HG02885 (cell line): ENCODE results near the gene RBMS1.

Source experiments
- ATAC-seq: cut with Tn5 transposase; IDR thresholded peaks from one replicate; pipeline ENCODE4 v1.9.1; 2021; ENCODE audit warnings: mild to moderate bottlenecking; ENCODE audit not compliant: unreplicated experiment, poor library complexity

Gene RBMS1

GRCh38 chr2:160268151-160268781 is 225.3 kb downstream of the RBMS1 start:
- ATAC-seq, result no peak

- no peak for ATAC-seq
These were observed 225.9 kb downstream of the RBMS1 start for GRCh38 chr2:160267692-160268091.

GRCh38 chr2:160267022-160267421 is 226.6 kb downstream of the RBMS1 start:
- ATAC-seq, result no peak

GRCh38 chr2:160266037-160266551 is 227.5 kb downstream of the RBMS1 start:
- no peak for ATAC-seq

GRCh38 chr2:160264308-160264707 is 229.3 kb downstream of the RBMS1 start:
- ATAC-seq, result no peak

- ATAC-seq, result no peak
These were observed 231.9 kb downstream of the RBMS1 start for GRCh38 chr2:160261732-160262131.

- ATAC-seq, result no peak
These were observed 235.2 kb downstream of the RBMS1 start for GRCh38 chr2:160258492-160258805.

GRCh38 chr2:160257743-160258491 is 235.7 kb downstream of the RBMS1 start:
- no peak for ATAC-seq

- no peak for ATAC-seq
These were observed 236.4 kb downstream of the RBMS1 start for GRCh38 chr2:160257041-160257742.

- no peak for ATAC-seq
These were observed 237.1 kb downstream of the RBMS1 start for GRCh38 chr2:160256507-160256906.

GRCh38 chr2:160255408-160255807 is 238.2 kb downstream of the RBMS1 start:
- no peak for ATAC-seq

GRCh38 chr2:160254189-160254762 is 239.3 kb downstream of the RBMS1 start:
- no peak for ATAC-seq

- ATAC-seq, result no peak
These were observed 240.0 kb downstream of the RBMS1 start for GRCh38 chr2:160253440-160254188.

GRCh38 chr2:160252900-160253299 is 240.7 kb downstream of the RBMS1 start:
- ATAC-seq, result no peak

- ATAC-seq, result no peak
These were observed 241.2 kb downstream of the RBMS1 start for GRCh38 chr2:160252278-160252887.

GRCh38 chr2:160251569-160251968 is 242.0 kb downstream of the RBMS1 start:
- ATAC-seq, result no peak

- no peak for ATAC-seq
These were observed 243.7 kb downstream of the RBMS1 start for GRCh38 chr2:160249876-160250275.

- ATAC-seq, result no peak
These were observed 246.1 kb downstream of the RBMS1 start for GRCh38 chr2:160247296-160248035.

GRCh38 chr2:160246356-160246755 is 247.3 kb downstream of the RBMS1 start:
- ATAC-seq, result no peak
